AG09319 (cell line): ENCODE data around the gene DMD.

Source experiments
- DNase-seq: peaks from one replicate; pipeline ENCODE4 v3.0.0-alpha.2; 2010; ENCODE audit warnings: low read depth; ENCODE audit errors: extremely low read depth
- CTCF ChIP-seq: IDR thresholded peaks from 2 replicates; pipeline ENCODE4 v1.5.1; 2011; ENCODE audit warnings: low read depth, mild to moderate bottlenecking, inconsistent platforms, low read length, moderate library complexity

Gene DMD

GRCh38 chrX:32395878-32396277 is 815.5 kb downstream of the DMD start:
- no peak for DNase-seq
- no peak for TF ChIP-seq CTCF

DNA sequence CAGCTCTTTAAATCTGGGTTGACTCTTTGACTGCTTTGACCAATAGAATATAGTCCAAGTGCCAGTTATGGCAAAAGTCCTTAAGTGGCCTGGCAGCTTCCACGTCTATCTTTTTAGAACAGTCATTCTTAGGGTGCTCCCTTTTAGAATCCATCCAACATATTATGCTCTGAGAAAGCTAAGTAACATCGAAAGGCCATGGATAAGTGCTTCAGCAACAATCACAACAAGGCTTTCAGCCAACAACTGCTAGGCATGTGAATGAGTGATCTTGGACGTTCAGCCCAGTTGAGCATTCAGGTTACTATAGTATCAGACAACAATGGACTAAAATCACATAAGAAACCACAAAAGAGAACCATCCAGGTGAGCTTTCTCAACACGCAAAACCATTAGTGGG is 818.7 kb downstream of the DMD start:
- TF ChIP-seq CTCF = no peak
- DNase-seq = no peak

DNA sequence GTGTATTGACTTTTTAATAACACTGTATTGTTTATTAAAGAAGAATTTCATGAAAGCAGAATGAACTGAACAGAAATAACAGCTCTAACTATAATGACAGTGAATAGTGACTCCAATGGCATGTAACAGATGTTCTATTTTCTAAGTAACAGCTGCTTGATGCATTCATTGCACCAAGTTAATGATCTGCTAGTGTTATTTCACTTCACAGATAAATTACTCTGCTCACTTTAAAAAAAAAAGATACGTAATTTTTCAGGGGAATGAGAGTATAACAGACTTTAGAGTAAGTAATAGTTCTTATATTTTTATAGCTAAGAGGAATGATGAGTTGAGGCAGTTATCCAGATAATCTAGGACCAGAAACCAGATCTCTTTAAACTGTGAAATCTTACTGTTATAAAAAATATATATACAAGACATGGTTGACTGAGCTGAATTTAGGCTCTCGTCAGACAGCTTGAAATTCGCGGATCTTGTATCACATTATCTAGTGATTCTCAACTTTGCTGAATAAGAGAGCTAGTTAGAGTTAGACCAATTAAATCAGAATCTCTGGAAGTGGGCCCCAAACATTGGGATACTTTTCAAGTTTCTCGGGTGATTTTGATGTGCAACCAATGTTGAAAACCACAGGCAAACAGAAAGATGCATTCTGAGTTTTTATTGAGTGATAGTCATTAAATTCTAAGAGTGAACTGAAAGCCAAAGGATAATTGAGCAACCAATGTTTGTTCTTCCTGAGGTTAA is 840.7 kb downstream of the DMD start:
- TF ChIP-seq CTCF = no peak
- DNase-seq = no peak

- no peak for DNase-seq
- no peak for TF ChIP-seq CTCF
These were observed 917.2 kb downstream of the DMD start for GRCh38 chrX:32293962-32294700.

DNA sequence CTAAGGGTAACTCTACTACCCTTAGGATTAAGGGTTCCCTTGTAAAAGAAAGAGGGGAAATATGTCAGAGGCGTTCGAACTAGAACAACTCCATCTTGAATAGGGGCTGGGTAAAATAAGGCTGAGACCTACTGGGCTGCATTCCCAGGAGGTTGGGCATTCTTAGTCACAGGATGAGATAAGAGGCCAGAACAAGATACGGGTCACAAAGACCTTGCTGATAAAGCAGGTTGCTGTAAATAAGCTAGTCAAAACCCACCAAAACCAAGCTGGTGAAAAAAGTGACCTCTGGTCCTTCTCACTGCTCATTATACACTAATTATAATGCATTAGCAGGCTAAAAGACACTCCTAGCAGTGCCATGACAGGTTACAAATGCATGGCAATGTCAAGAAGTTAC is 922.0 kb downstream of the DMD start:
- no peak for TF ChIP-seq CTCF
- no peak for DNase-seq

DNA sequence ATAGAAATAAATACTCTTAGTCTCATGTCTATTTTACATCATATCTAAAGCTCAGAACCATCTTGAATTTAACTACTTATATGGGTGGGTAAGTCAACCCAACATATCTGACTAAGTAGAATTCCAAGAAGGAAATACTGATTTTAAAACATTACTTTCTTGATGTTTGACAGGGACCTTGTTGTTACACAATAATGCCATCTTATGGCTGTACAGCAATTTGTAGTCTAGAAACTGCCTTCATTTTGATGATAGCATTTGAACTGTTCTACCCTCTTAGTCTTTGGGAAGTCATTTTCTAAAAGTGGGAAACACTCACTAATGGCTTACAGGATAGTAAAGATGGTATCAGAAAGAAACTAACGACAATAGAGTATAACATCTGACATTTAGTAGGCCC is 929.5 kb downstream of the DMD start:
- no peak for TF ChIP-seq CTCF
- no peak for DNase-seq

DNA sequence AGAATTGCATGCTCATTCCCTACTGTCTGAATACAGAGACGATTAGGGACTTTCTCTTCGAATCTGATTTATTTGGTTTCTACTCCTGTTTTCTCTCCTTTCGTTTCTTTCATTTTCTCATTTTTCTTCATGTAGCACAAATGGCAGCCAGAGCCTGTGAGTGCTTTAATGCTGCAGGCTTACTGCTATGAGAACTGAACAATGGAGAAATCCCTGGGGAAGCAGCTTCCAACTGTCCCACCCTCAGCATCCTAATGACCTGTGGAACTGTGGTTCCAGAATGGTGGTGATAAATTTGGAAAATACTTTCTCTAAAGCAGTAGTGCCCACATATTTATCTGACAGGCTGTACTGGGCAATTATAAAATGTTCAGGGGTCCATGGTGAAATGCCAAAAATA is 930.4 kb downstream of the DMD start:
- no peak for TF ChIP-seq CTCF
- no peak for DNase-seq
